Colonic mucosa (tissue), 4 donors: ENCODE measurements around the gene ARHGAP26. TPM values are rescaled to one million over a fixed set of nuclear protein-coding genes. Genes with fewer than 3 reads are reported as not detected.

Experiments
- DNase-seq: peaks from one replicate; pipeline ENCODE4 v3.0.0-alpha.2; 2020
- H3K27ac ChIP-seq: fragments of 200-600 bp; one replicate; pipeline ENCODE4 v1.8.0; 2021
- H3K27me3 ChIP-seq: fragments of 200-600 bp; one replicate; pipeline ENCODE4 v1.8.0; 2021
- H3K36me3 ChIP-seq: fragments of 200-600 bp; one replicate; pipeline ENCODE4 v1.8.0; 2021
- H3K4me1 ChIP-seq: fragments of 200-600 bp; one replicate; pipeline ENCODE4 v1.8.0; 2021; ENCODE audit warnings: mild to moderate bottlenecking
- H3K4me3 ChIP-seq: fragments of 200-600 bp; one replicate; pipeline ENCODE4 v1.8.0; 2021
- H3K9ac ChIP-seq, 2 donors: one replicate each; pipeline ENCODE4 v1.7.0; 2013; ENCODE audit warnings: control low read depth in 2 of 2, low read depth in 2 of 2, low read length in 2 of 2
- H3K9me3 ChIP-seq: fragments of 200-600 bp; one replicate; pipeline ENCODE4 v1.8.0; 2021
- intact Hi-C: fragments of 100-400 bp; cut with DNase I; formaldehyde crosslinking; loops from one replicate; pipeline ENCODE4 v1.14.1; 2022
- total RNA-seq, 2 donors: library from RNA; stranded (reverse); fragmentation: NEBNext Ultra II Directional in 1 of 2; extraction: Animal tissue kit (Norgen Biotek cat#: 25700) in 1 of 2; gene quantifications; one replicate each; pipeline ENCODE4 v1.2.1, GENCODE V29; 2021
- TF ChIP-seq, protein P1 (sequence below): fragments of 200-600 bp; IDR thresholded peaks from one replicate; pipeline ENCODE4 v1.8.0; 2022; ENCODE audit warnings: antibody characterized with exemption, mild to moderate bottlenecking
- donor health status: healthy.
- donor health status: DM: no; HTN: no; CAD: no.
- donor health status: DM: no; HTN: no; CAD: no.

ARHGAP26 gene
- total RNA-seq, 2 donors from 2014 or later = 59.1 to 74.0 TPM

DNA sequence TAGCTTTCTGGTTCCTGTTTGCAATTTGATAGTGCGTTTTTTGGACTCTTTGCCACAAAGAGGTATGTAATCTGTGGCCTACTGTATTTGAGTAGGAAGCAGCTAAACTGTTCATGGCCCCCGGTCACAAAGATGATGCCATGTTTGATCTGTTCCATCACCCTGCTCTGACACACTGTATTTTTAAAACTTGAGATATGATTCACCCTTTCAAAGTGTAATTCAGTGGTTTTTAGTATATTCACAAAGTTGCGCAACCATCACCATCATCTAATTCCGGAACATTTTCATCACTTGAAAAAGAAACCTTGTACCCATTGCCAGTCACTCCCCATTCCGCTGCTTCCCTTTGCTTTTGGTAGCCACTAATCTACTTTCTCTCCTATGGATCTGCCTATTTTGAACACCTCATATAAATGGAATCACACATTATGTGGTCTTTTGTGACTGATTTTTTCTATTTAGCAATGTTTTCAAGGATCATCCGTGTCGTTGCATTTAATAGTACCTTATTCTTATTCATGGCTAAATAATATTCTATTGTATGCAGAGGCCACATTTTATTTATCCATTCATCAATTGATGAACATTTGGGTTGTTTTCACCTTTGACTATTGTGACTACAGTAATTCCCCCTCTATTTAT, 491.7 kb downstream of the ARHGAP26 start:
- Histone ChIP-seq H3K36me3 (no peaks in the 10 kb centered on the region), H3K27me3 (no peaks in the 10 kb centered on the region), H3K4me3 (no peak overlapping the region), H3K9ac (no peak overlapping the region), H3K27ac (no peak overlapping the region), H3K9me3 (no peaks in the 10 kb centered on the region), H3K4me1 (no peaks in the 10 kb centered on the region)
- TF ChIP-seq, protein P1, sequence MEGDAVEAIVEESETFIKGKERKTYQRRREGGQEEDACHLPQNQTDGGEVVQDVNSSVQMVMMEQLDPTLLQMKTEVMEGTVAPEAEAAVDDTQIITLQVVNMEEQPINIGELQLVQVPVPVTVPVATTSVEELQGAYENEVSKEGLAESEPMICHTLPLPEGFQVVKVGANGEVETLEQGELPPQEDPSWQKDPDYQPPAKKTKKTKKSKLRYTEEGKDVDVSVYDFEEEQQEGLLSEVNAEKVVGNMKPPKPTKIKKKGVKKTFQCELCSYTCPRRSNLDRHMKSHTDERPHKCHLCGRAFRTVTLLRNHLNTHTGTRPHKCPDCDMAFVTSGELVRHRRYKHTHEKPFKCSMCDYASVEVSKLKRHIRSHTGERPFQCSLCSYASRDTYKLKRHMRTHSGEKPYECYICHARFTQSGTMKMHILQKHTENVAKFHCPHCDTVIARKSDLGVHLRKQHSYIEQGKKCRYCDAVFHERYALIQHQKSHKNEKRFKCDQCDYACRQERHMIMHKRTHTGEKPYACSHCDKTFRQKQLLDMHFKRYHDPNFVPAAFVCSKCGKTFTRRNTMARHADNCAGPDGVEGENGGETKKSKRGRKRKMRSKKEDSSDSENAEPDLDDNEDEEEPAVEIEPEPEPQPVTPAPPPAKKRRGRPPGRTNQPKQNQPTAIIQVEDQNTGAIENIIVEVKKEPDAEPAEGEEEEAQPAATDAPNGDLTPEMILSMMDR = no peak
- intact Hi-C loops = no loop called here
- no peak for DNase-seq

DNA sequence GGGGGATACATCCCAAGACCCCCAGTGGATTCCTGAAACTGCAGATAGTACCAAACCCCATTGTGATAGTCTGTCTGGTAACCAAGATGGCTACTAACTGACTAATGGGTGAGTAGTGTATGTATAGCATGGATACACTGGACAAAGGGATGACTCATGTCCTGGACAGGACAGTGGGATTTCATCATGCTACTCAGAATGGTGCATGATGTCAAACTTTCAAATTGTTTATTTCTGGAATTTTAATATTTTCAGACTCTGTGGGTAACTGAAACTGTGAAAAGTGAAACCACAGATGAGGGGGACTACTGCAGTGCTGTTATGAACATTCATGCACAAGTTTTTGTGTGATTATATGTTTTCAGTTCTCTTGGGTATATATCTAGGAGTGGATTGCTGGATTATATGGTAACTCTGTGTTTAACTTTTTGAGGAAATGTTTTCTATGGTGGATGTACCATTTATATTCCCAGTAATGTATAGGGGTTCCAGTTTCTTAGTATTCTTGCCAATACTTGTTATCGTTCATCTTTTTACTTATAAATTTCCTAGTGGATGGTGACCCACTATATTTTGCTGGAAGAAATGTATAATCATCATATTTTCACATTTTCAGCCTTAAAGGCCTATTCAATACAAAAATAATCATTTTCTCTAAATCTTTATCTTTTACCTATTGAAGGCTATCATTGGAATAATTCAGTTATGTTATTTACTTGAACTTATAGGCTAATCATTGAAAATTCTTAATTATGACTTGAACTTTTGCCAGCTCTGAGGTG, 492.4 kb downstream of the ARHGAP26 start:
- H3K4me1 ChIP-seq = no peaks in the 10 kb centered on the region
- no peak overlapping the region for H3K4me3 ChIP-seq
- no peaks in the 10 kb centered on the region for H3K27me3 ChIP-seq
- no peak overlapping the region for H3K9ac ChIP-seq
- no peak overlapping the region for H3K27ac ChIP-seq
- no peaks in the 10 kb centered on the region for H3K9me3 ChIP-seq
- DNase-seq = no peak
- intact Hi-C loops = no loop called here
- no peaks in the 10 kb centered on the region for H3K36me3 ChIP-seq
- TF ChIP-seq, protein P1 = no peak

DNA sequence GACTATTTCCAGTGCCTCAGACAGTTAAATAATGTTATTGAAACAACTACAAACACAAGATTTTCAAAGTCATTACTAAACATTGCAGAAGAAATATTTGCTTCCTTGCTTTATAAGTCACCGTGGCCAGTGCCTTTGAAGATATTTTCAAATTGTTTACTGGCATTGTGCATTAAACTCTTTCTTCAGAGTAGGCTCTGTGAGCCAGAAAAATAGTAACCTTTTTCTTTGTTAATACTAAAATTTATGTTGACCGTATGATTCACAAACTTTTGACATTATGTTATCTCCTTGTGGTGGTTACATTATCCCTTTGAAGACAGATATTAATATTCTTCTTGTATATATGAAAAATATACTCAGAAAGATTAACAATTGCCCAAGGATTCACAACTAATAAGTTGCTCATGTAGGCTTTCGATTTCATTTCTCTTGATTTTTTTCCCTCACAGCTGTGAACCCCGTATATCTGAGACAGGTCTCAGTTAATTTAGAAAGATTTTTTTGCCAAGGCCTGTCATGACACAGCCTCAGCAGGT, 493.2 kb downstream of the ARHGAP26 start:
- Histone ChIP-seq H3K36me3 (no peaks in the 10 kb centered on the region), H3K4me1 (no peaks in the 10 kb centered on the region), H3K9me3 (no peaks in the 10 kb centered on the region), H3K9ac (no peak overlapping the region), H3K4me3 (no peak overlapping the region), H3K27me3 (no peaks in the 10 kb centered on the region), H3K27ac (no peak overlapping the region)
- no peak for DNase-seq
- TF ChIP-seq, protein P1 = no peak
- intact Hi-C loops = no loop called here

DNA sequence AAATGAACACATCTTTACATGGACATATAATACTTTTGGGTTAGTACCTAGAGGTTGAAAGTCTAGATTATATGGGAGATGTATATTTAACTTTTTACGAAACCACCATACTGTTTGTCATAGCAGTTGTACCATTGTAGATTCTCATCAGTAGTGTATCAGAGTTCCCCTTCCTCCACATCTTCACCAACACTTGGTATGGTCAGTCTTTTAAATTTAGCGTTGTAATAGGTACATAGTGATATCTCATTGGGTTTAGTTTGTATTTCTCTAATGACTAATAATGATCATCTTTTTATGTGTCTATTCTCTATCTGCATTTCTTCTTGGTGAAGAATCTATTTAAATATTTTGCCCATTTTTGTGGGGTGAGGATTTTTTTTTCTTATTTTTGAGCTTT, 495.8 kb downstream of the ARHGAP26 start:
- Histone ChIP-seq H3K4me1 (no peaks in the 10 kb centered on the region), H3K27me3 (no peaks in the 10 kb centered on the region), H3K9ac (no peak overlapping the region), H3K27ac (no peak overlapping the region), H3K9me3 (no peaks in the 10 kb centered on the region), H3K4me3 (no peak overlapping the region), H3K36me3 (no peaks in the 10 kb centered on the region)
- TF ChIP-seq, protein P1 = no peak
- intact Hi-C loops = no loop called here
- no peak for DNase-seq

DNA sequence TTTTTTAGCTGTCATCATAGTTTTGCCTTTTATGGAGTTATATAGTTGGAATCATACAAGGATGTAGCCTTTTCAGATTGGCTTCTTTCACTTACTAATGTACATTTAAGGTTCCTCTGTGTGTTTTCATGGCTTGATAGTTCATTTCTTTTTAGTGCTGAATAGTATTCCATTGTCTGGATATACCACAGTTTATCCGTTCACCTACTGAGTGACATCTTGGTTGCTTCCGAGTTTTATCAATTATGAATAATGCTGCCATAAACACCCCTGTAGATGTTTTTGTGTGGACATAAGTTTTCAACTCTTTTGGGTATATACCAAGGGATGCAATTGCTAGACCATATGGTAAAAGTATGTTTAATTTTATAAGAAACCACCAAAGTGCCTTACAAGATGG, 497.0 kb downstream of the ARHGAP26 start:
- H3K9ac ChIP-seq = no peak overlapping the region
- TF ChIP-seq, protein P1 = no peak
- no peaks in the 10 kb centered on the region for H3K9me3 ChIP-seq
- H3K27ac ChIP-seq = no peak overlapping the region
- no peaks in the 10 kb centered on the region for H3K27me3 ChIP-seq
- no peaks in the 10 kb centered on the region for H3K36me3 ChIP-seq
- no peak overlapping the region for H3K4me3 ChIP-seq
- no peaks in the 10 kb centered on the region for H3K4me1 ChIP-seq
- no peak for DNase-seq
- intact Hi-C loops = no loop called here
